ENCODE measurements around the gene GCK.

DNA sequence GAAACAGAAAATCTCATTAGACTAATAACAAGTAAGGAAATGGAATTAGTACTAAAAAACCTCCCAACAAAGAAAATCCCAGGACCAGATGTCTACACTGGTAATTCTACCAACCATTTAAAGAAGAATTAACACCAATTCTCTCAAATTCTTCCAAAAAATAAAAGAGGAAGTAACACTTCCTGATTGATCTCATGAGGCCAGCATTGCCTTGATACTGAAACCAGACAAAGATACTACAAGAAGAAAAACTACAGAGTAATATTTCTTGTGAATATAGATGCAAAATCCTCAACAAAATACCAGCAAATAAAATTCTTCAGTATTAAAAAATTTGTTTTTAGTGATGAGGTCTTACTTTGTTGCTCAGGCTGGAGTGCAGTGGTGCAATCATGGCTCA, 21.3 kb downstream of the GCK start:
- no peak for TF ChIP-seq CTCF (conservative IDR thresholded peaks at IDR 0.05 in 1 of 2, IDR thresholded peaks at IDR 0.05 in 1 of 2; ENCODE audit: extremely low read depth in 1 of 2, insufficient read depth in 1 of 2, low read depth in 1 of 2, low read length in 2 of 2)
- TF ChIP-seq EZH2 (IDR thresholded peaks at IDR 0.05; ENCODE audit: borderline replicate concordance, low read length) = no peak

Measured in mammary epithelial cell (primary cell).